ENCODE data around the gene CCL16.
"Not testable (repeated sequence)": the region's sequence is repeated elsewhere in the genome, so short reads cannot be mapped to it uniquely, and the experiment has no call there.

The CCL16 gene

GRCh38 chr17:35981246-35981645, at the start of gene CCL16:
TSS of gene CCL16 (minus strand) at chr17:35981497. CDS start at chr17:35981420, 77 bp downstream.
- no peak for DNase-seq (ENCODE audit: low read depth, low spot score)

- no peak for DNase-seq (ENCODE audit: low read depth, low spot score)
Measured at GRCh38 chr17:36030956-36031355, 49.7 kb upstream of the CCL16 start.

GRCh38 chr17:36027761-36028160, 46.5 kb upstream of the CCL16 start:
- DNase-seq (ENCODE audit: low read depth, low spot score), result no peak

- no peak for DNase-seq (ENCODE audit: low read depth, low spot score)
Measured at GRCh38 chr17:36024106-36024869, 43.0 kb upstream of the CCL16 start.

GRCh38 chr17:36019423-36019822, 38.1 kb upstream of the CCL16 start:
- no peak for DNase-seq (ENCODE audit: low read depth, low spot score)

GRCh38 chr17:36017799-36018198, 36.5 kb upstream of the CCL16 start, which contains the start of gene CCL23:
TSS of gene CCL23 (minus strand) at chr17:36017972. CDS start at chr17:36017897, 75 bp downstream.
- no peak for DNase-seq (ENCODE audit: low read depth, low spot score)

- no peak for DNase-seq (ENCODE audit: low read depth, low spot score)
Measured at GRCh38 chr17:36016555-36016954, 35.3 kb upstream of the CCL16 start.

GRCh38 chr17:36015895-36016294, 34.6 kb upstream of the CCL16 start:
- DNase-seq (ENCODE audit: low read depth, low spot score), result not testable (repeated sequence)

- DNase-seq (ENCODE audit: low read depth, low spot score), result no peak
Measured at GRCh38 chr17:36014946-36015345, 33.6 kb upstream of the CCL16 start.

- DNase-seq (ENCODE audit: low read depth, low spot score), result no peak
Measured at GRCh38 chr17:36011201-36011600, 29.9 kb upstream of the CCL16 start.

- DNase-seq (ENCODE audit: low read depth, low spot score), result no peak
Measured at GRCh38 chr17:36008998-36009665, 27.8 kb upstream of the CCL16 start.

- no peak for DNase-seq (ENCODE audit: low read depth, low spot score)
Measured at GRCh38 chr17:36004594-36005108, 23.4 kb upstream of the CCL16 start.

- DNase-seq (ENCODE audit: low read depth, low spot score), result no peak
Measured at GRCh38 chr17:36002631-36003030, 21.3 kb upstream of the CCL16 start.

GRCh38 chr17:36001862-36002603, 20.7 kb upstream of the CCL16 start:
- DNase-seq (ENCODE audit: low read depth, low spot score), result no peak

GRCh38 chr17:36001110-36001771, 19.9 kb upstream of the CCL16 start, which contains the start of gene CCL15:
TSS of gene CCL15 (minus strand) at chr17:36001553. CDS start at chr17:36001492, 61 bp downstream.
- DNase-seq (ENCODE audit: low read depth, low spot score), result no peak

- no peak for DNase-seq (ENCODE audit: low read depth, low spot score)
Measured at GRCh38 chr17:36000732-36001109, 19.4 kb upstream of the CCL16 start.

- DNase-seq (ENCODE audit: low read depth, low spot score), result no peak
Measured at GRCh38 chr17:35998756-35999155, 17.5 kb upstream of the CCL16 start.

- DNase-seq (ENCODE audit: low read depth, low spot score), result no peak
Measured at GRCh38 chr17:35998018-35998545, 16.8 kb upstream of the CCL16 start.

GRCh38 chr17:35995346-35995745, 14.0 kb upstream of the CCL16 start:
- DNase-seq (ENCODE audit: low read depth, low spot score), result not testable (repeated sequence)

GRCh38 chr17:35991075-35991474, 9.8 kb upstream of the CCL16 start:
- no peak for DNase-seq (ENCODE audit: low read depth, low spot score)

GRCh38 chr17:35988164-35988563, 6.9 kb upstream of the CCL16 start:
- no peak for DNase-seq (ENCODE audit: low read depth, low spot score)

Data from astrocyte of the hippocampus (primary cell).